Inflammatory macrophage treated with lipopolysaccharide for 1 hour (primary cell): Measurements from ENCODE around the gene FLAD1.

Source experiments
- DNase-seq, 2 donors: peaks; one replicate each; pipeline ENCODE4 v3.0.0-alpha.2; 2020 to 2022

The FLAD1 gene

GRCh38 chr1:154982897-154983648, at the start of gene FLAD1:
Gene FLAD1, plus strand, starts transcription at chr1:154983344. Its CDS starts 351 bp downstream, at chr1:154983695.
- DNase-seq: peak; percentile 99 to 100

GRCh38 chr1:154934358-154934948, 48.7 kb upstream of the FLAD1 start:
- DNase-seq: no peak

GRCh38 chr1:154935749-154936554, 47.2 kb upstream of the FLAD1 start:
- no peak for DNase-seq

GRCh38 chr1:154936555-154937084, 46.5 kb upstream of the FLAD1 start, which contains the start of gene PMVK:
Gene PMVK, minus strand, starts transcription at chr1:154936719. Its CDS starts 34 bp downstream, at chr1:154936685.
- peak; percentile 88 to 96 for DNase-seq

GRCh38 chr1:154937085-154937987, 45.8 kb upstream of the FLAD1 start:
- DNase-seq: peak; percentile 83 to 90

- no peak for DNase-seq
Observed at GRCh38 chr1:154937988-154938386, 45.2 kb upstream of the FLAD1 start.

- no peak for DNase-seq
Observed at GRCh38 chr1:154938604-154939399, 44.3 kb upstream of the FLAD1 start.

GRCh38 chr1:154940213-154940560, 43.0 kb upstream of the FLAD1 start:
- DNase-seq: no peak

- no peak for DNase-seq
Observed at GRCh38 chr1:154940651-154941194, 42.4 kb upstream of the FLAD1 start.

GRCh38 chr1:154941333-154942013, 41.7 kb upstream of the FLAD1 start:
- no peak for DNase-seq

- peak; percentile 45 to 48 for DNase-seq
Observed at GRCh38 chr1:154943649-154944400, 39.3 kb upstream of the FLAD1 start.

- DNase-seq: no peak
Observed at GRCh38 chr1:154944401-154945159, 38.6 kb upstream of the FLAD1 start.

- no peak for DNase-seq
Observed at GRCh38 chr1:154945160-154945961, 37.8 kb upstream of the FLAD1 start.

GRCh38 chr1:154945962-154946850, 36.9 kb upstream of the FLAD1 start:
- no peak for DNase-seq

- no peak for DNase-seq
Observed at GRCh38 chr1:154948079-154948478, 35.1 kb upstream of the FLAD1 start.

- DNase-seq: no peak
Observed at GRCh38 chr1:154951901-154952657, 31.1 kb upstream of the FLAD1 start.
